ENCODE measurements around the gene CDK10. TPM values are rescaled to one million over a fixed set of nuclear protein-coding genes. Genes with fewer than 3 reads are reported as not detected.
"Not testable (repeated sequence)": the region's sequence is repeated elsewhere in the genome, so short reads cannot be mapped to it uniquely, and the experiment has no call there.

The CDK10 gene
- total RNA-seq, 4 donors from 2014 or later: 42.8 to 118 (median 55.0) TPM

GRCh38 chr16:89695086-89695874 is 8.8 kb downstream of the CDK10 start:
- no peaks in the 10 kb centered on the region for H3K9me3 ChIP-seq
- H3K27ac ChIP-seq: no peak overlapping the region
- peak in 1 of 2 donors; percentile 73 for DNase-seq (ENCODE audit: low spot score in 2 of 2)
- peaks cover 9% of the 10 kb centered on the region for H3K4me1 ChIP-seq
- H3K27me3 ChIP-seq: no peaks in the 10 kb centered on the region
- no peak for TF ChIP-seq EP300 (IDR thresholded peaks at IDR 0.05)
- TF ChIP-seq POLR2AphosphoS5 (IDR thresholded peaks at IDR 0.05): no peak
- TF ChIP-seq POLR2A (IDR thresholded peaks at IDR 0.05): no peak
- 93% methylated on average over 14 of the region's 31 CpGs for WGBS
- H3K4me3 ChIP-seq: no peak overlapping the region
- peaks cover 71% of the 10 kb centered on the region for H3K36me3 ChIP-seq

DNA sequence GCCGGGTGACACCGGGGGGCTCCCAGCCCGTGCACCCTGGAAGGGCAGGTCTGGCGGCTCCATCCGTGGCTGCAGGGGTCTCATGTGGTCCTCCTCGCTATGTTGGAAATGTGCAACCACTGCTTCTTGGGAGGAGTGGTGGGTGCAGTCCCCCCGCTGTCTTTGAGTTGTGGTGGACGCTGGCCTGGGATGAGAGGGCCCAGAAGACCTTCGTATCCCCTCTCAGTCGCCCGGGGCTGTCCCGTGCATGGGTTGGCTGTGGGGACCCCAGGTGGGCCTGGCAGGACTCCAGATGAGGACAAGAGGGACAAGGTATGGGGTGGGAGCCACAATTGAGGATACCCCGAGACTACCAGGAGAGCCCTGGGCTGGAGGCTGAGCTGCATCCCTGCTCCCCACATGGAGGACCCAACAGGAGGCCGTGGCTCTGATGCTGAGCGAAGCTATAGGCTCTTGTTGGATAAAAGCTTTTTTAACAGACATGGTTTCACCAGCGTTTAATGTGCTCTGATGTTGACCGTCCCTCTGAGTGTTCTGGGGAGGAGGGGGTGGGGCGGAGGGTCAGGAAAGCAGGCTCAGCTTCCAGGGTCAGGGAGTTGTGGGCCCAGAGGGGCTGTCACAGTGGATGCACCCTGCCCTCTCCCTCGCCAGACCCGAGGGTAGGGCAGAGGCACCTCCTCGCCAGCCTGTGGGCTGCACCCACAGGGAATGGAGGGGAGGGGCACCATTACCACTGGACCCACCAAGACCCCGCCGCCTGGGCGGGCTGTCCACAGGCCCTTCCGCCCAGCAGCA is 9.6 kb downstream of the CDK10 start:
- no peak overlapping the region for H3K27ac ChIP-seq
- DNase-seq (ENCODE audit: low spot score in 2 of 2): peak in 1 of 2 donors; percentile 70
- 78% methylated on average over 16 of the region's 25 CpGs for WGBS
- H3K9me3 ChIP-seq: no peaks in the 10 kb centered on the region
- H3K4me3 ChIP-seq: no peak overlapping the region
- no peaks in the 10 kb centered on the region for H3K27me3 ChIP-seq
- TF ChIP-seq POLR2AphosphoS5 (IDR thresholded peaks at IDR 0.05): no peak
- no peak for TF ChIP-seq CTCF (IDR thresholded peaks at IDR 0.05)
- no peak for TF ChIP-seq POLR2A (IDR thresholded peaks at IDR 0.05)
- no peak for TF ChIP-seq EP300 (IDR thresholded peaks at IDR 0.05)
- peaks cover 65% of the 10 kb centered on the region for H3K36me3 ChIP-seq
- H3K4me1 ChIP-seq: peaks cover 17% of the 10 kb centered on the region

- H3K4me1 ChIP-seq: peaks cover 23% of the 10 kb centered on the region
- TF ChIP-seq POLR2AphosphoS5 (IDR thresholded peaks at IDR 0.05) (no peak), CTCF (IDR thresholded peaks at IDR 0.05) (no peak), EP300 (IDR thresholded peaks at IDR 0.05) (no peak), POLR2A (IDR thresholded peaks at IDR 0.05) (no peak)
- H3K9me3 ChIP-seq: no peaks in the 10 kb centered on the region
- peaks cover 58% of the 10 kb centered on the region for H3K36me3 ChIP-seq
- no peaks in the 10 kb centered on the region for H3K27me3 ChIP-seq
- WGBS: 76% methylated on average over 4 of the region's 18 CpGs
- no peak for DNase-seq (ENCODE audit: low spot score in 2 of 2)
- H3K4me3 ChIP-seq: no peak overlapping the region
- H3K27ac ChIP-seq: no peak overlapping the region
These were observed 10.2 kb downstream of the CDK10 start for GRCh38 chr16:89696670-89697128.

DNA sequence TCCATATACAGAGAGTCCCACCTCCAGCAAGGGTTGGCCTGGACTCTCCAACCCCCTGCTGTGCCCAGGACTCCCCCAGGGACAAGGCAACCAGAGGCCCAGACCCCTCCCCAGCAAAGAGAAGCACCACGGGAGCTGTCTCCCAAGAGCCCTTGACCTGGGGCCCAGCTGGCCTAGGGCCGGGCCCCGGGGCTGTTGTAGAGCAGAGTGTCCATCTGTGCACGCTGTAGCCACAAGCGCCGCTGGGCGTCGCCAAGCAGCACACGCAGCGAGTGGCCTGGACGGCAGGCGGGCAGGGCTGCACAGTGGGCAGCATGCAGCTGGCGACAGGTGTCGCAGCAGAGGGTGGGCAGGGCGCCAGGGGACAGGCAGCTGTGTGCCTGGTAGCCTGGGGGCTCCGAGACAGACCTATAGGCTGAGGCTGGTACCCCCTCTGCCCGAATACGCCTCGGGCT is 10.7 kb downstream of the CDK10 start:
- Histone ChIP-seq H3K9me3 (no peaks in the 10 kb centered on the region), H3K27ac (no peak overlapping the region), H3K4me3 (no peak overlapping the region), H3K4me1 (peaks cover 28% of the 10 kb centered on the region), H3K27me3 (no peaks in the 10 kb centered on the region), H3K36me3 (peaks cover 54% of the 10 kb centered on the region)
- 90% methylated on average over 15 of the region's 19 CpGs for WGBS
- no peak for TF ChIP-seq POLR2A (IDR thresholded peaks at IDR 0.05)
- no peak for TF ChIP-seq POLR2AphosphoS5 (IDR thresholded peaks at IDR 0.05)
- TF ChIP-seq EP300 (IDR thresholded peaks at IDR 0.05): no peak
- no peak for TF ChIP-seq CTCF (IDR thresholded peaks at IDR 0.05)
- DNase-seq (ENCODE audit: low spot score in 2 of 2): no peak

GRCh38 chr16:89697616-89698331 is 11.3 kb downstream of the CDK10 start:
- no peaks in the 10 kb centered on the region for H3K9me3 ChIP-seq
- H3K36me3 ChIP-seq: peaks cover 48% of the 10 kb centered on the region
- no peaks in the 10 kb centered on the region for H3K27me3 ChIP-seq
- H3K27ac ChIP-seq: no peak overlapping the region
- no peak for TF ChIP-seq EP300 (IDR thresholded peaks at IDR 0.05)
- no peak for TF ChIP-seq CTCF (IDR thresholded peaks at IDR 0.05)
- no peak for TF ChIP-seq POLR2AphosphoS5 (IDR thresholded peaks at IDR 0.05)
- no peak for TF ChIP-seq POLR2A (IDR thresholded peaks at IDR 0.05)
- no peak for DNase-seq (ENCODE audit: low spot score in 2 of 2)
- H3K4me1 ChIP-seq: peaks cover 31% of the 10 kb centered on the region
- WGBS: 77% methylated on average over 18 of the region's 32 CpGs
- no peak overlapping the region for H3K4me3 ChIP-seq

DNA sequence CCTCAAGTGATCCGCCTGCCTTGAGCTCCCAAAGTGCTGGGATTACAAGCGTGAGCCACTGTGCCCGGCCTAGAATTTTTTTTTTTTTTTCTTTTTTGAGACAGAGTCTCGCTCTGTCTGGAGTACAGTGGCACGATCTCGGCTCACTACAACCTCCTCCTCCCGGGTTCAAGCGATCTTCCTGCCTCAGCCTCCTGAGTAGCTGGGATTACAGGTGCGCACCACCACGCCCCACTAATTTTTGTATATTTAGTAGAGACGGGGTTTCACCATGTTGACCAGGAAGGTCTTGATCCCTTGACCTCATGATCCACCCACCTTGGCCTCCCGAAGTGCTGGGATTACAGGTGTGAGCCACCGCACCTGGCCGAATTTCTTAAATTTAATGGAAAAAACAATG is 12.2 kb downstream of the CDK10 start:
- H3K4me3 ChIP-seq; H3K9me3 ChIP-seq; DNase-seq (ENCODE audit: low spot score in 2 of 2); H3K27me3 ChIP-seq; H3K27ac ChIP-seq: not testable (repeated sequence)
- Histone ChIP-seq H3K36me3 (peaks cover 38% of the 10 kb centered on the region), H3K4me1 (peaks cover 31% of the 10 kb centered on the region)
- WGBS: 97% methylated on average over 14 of the region's 14 CpGs

DNA sequence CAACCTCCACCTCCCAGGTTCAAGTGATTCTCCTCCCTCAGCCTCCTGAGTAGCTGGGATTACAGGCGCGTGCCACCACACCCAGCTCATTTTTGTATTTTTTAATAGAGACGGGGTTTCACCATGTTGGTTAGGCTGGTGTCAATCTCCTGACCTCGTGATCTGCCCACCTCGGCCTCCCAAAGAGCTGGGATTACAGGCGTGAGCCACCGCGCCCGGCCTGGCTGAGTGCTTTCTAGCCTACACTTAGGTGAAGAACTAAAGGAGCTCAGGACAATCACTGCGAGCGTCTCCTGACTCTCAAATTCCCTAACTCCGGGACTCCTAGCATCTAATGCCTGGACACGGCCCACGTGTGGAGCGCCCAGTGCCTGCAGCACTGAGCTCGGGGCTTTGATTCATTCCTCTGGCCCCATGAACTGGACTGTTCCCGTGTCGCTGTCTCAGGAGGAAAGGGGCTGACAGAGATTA is 13.2 kb downstream of the CDK10 start:
- Histone ChIP-seq H3K36me3 (peaks cover 29% of the 10 kb centered on the region), H3K4me3 (peak overlapping the region; percentile 81), H3K27ac (peak overlapping the region; percentile 76), H3K4me1 (peaks cover 31% of the 10 kb centered on the region)
- peak in 1 of 2 donors; percentile 64 for DNase-seq (ENCODE audit: low spot score in 2 of 2)
- 56% methylated on average over 18 of the region's 18 CpGs for WGBS
- not testable (repeated sequence) for H3K27me3 ChIP-seq, H3K9me3 ChIP-seq

Measured in suprapubic skin (tissue), 4 donors.